IgD-negative memory B cell (primary cell): ENCODE results near the gene FLRT1. TPM values are rescaled to one million over a fixed set of nuclear protein-coding genes. Genes with fewer than 3 reads are reported as not detected.

Experiments used
- H3K27ac Mint-ChIP-seq, 3 donors: one replicate each; pipeline ENCODE4 v1.8.0; 2020 to 2022; ENCODE audit warnings: mild to moderate bottlenecking in 3 of 3, mixed read lengths in 3 of 3, moderate library complexity in 1 of 3
- H3K27me3 Mint-ChIP-seq: one replicate; pipeline ENCODE4 v1.8.0; 2021; ENCODE audit warnings: mixed read lengths
- H3K36me3 Mint-ChIP-seq: one replicate; pipeline ENCODE4 v1.8.0; 2020; ENCODE audit warnings: mild to moderate bottlenecking, mixed read lengths
- H3K4me1 Mint-ChIP-seq, 3 donors: one replicate each; pipeline ENCODE4 v1.8.0; 2020 to 2022; ENCODE audit warnings: mixed read lengths in 3 of 3, mild to moderate bottlenecking in 1 of 3
- H3K4me3 Mint-ChIP-seq, 4 donors: one replicate each; pipeline ENCODE4 v1.8.0; 2020 to 2022; ENCODE audit warnings: mild to moderate bottlenecking in 4 of 4, mixed read lengths in 4 of 4, moderate library complexity in 3 of 4
- H3K9me3 Mint-ChIP-seq, 3 donors: one replicate each; pipeline ENCODE4 v1.8.0; 2020 to 2021; ENCODE audit warnings: mixed read lengths in 3 of 3, mild to moderate bottlenecking in 1 of 3
- polyA plus RNA-seq: library from polyadenylated mRNA; unstranded; fragments of 300-500 nt; fragmentation: Illumina TruSeq; gene quantifications from one replicate; pipeline ENCODE4 v1.2.3, GENCODE V29; 2021

Gene FLRT1
- polyA plus RNA-seq, 1 donor from 2014 or later, result not detected

GRCh38 chr11:64058494-64058893, 22.8 kb downstream of the FLRT1 start:
- H3K27me3 Mint-ChIP-seq, result peaks cover 12% of the 10 kb centered on the region
- H3K9me3 Mint-ChIP-seq, result no peaks in the 10 kb centered on the region
- peaks cover 0 to 5% (median 5%) of the 10 kb centered on the region in 3 donors for H3K4me1 Mint-ChIP-seq
- no peaks in the 10 kb centered on the region for H3K36me3 Mint-ChIP-seq
- peak overlapping the region in 1 of 4 donors; percentile 82 for H3K4me3 Mint-ChIP-seq
- H3K27ac Mint-ChIP-seq, result no peak overlapping the region

- H3K27ac Mint-ChIP-seq, result no peak overlapping the region
- H3K9me3 Mint-ChIP-seq, result no peaks in the 10 kb centered on the region
- H3K4me3 Mint-ChIP-seq, result peak overlapping the region in 1 of 4 donors; percentile 28
- peaks cover 0 to 5% (median 5%) of the 10 kb centered on the region in 3 donors for H3K4me1 Mint-ChIP-seq
- peaks cover 12% of the 10 kb centered on the region for H3K27me3 Mint-ChIP-seq
- no peaks in the 10 kb centered on the region for H3K36me3 Mint-ChIP-seq
Measured at GRCh38 chr11:64059339-64060140, 23.8 kb downstream of the FLRT1 start.

- peaks cover 15% of the 10 kb centered on the region for H3K27me3 Mint-ChIP-seq
- peak overlapping the region; percentile 22 to 90 (median 74) for H3K4me3 Mint-ChIP-seq
- no peaks in the 10 kb centered on the region for H3K9me3 Mint-ChIP-seq
- peaks cover 0 to 5% (median 5%) of the 10 kb centered on the region in 3 donors for H3K4me1 Mint-ChIP-seq
- H3K27ac Mint-ChIP-seq, result no peak overlapping the region
- H3K36me3 Mint-ChIP-seq, result no peaks in the 10 kb centered on the region
Measured at GRCh38 chr11:64060263-64060860, 24.6 kb downstream of the FLRT1 start.

GRCh38 chr11:64060861-64061444, 25.2 kb downstream of the FLRT1 start:
- peaks cover 0 to 5% (median 5%) of the 10 kb centered on the region in 3 donors for H3K4me1 Mint-ChIP-seq
- peaks cover 15% of the 10 kb centered on the region for H3K27me3 Mint-ChIP-seq
- H3K36me3 Mint-ChIP-seq, result no peaks in the 10 kb centered on the region
- peak overlapping the region; percentile 41 to 90 (median 78) for H3K4me3 Mint-ChIP-seq
- H3K9me3 Mint-ChIP-seq, result no peaks in the 10 kb centered on the region
- no peak overlapping the region for H3K27ac Mint-ChIP-seq

- H3K9me3 Mint-ChIP-seq, result no peaks in the 10 kb centered on the region
- H3K36me3 Mint-ChIP-seq, result no peaks in the 10 kb centered on the region
- peak overlapping the region in 2 of 4 donors; percentile 77 to 83 for H3K4me3 Mint-ChIP-seq
- peaks cover 0 to 5% (median 5%) of the 10 kb centered on the region in 3 donors for H3K4me1 Mint-ChIP-seq
- no peak overlapping the region for H3K27ac Mint-ChIP-seq
- peaks cover 17% of the 10 kb centered on the region for H3K27me3 Mint-ChIP-seq
Measured at GRCh38 chr11:64062185-64063039, 26.7 kb downstream of the FLRT1 start.

- Mint-ChIP-seq H3K4me1 (peaks cover 0 to 5% (median 5%) of the 10 kb centered on the region in 3 donors), H3K36me3 (no peaks in the 10 kb centered on the region), H3K9me3 (no peaks in the 10 kb centered on the region), H3K27ac (no peak overlapping the region), H3K27me3 (peaks cover 17% of the 10 kb centered on the region), H3K4me3 (peak overlapping the region in 1 of 4 donors; percentile 5)
Measured at GRCh38 chr11:64063777-64064176, 28.0 kb downstream of the FLRT1 start.

- Mint-ChIP-seq H3K27me3 (peaks cover 17% of the 10 kb centered on the region), H3K27ac (no peak overlapping the region), H3K9me3 (no peaks in the 10 kb centered on the region), H3K36me3 (no peaks in the 10 kb centered on the region), H3K4me3 (no peak overlapping the region), H3K4me1 (peaks cover 0 to 5% (median 5%) of the 10 kb centered on the region in 3 donors)
Measured at GRCh38 chr11:64064374-64065140, 28.8 kb downstream of the FLRT1 start.

GRCh38 chr11:64065141-64065465, 29.4 kb downstream of the FLRT1 start:
- H3K27ac Mint-ChIP-seq, result no peak overlapping the region
- no peaks in the 10 kb centered on the region for H3K9me3 Mint-ChIP-seq
- H3K4me3 Mint-ChIP-seq, result no peak overlapping the region
- peaks cover 0 to 5% (median 5%) of the 10 kb centered on the region in 3 donors for H3K4me1 Mint-ChIP-seq
- peaks cover 17% of the 10 kb centered on the region for H3K27me3 Mint-ChIP-seq
- H3K36me3 Mint-ChIP-seq, result no peaks in the 10 kb centered on the region

- Mint-ChIP-seq H3K4me1 (peaks cover 0 to 5% (median 3%) of the 10 kb centered on the region in 3 donors), H3K27me3 (peaks cover 17% of the 10 kb centered on the region), H3K36me3 (no peaks in the 10 kb centered on the region), H3K4me3 (no peak overlapping the region), H3K27ac (no peak overlapping the region), H3K9me3 (no peaks in the 10 kb centered on the region)
Measured at GRCh38 chr11:64065712-64066111, 30.0 kb downstream of the FLRT1 start.

- no peak overlapping the region for H3K27ac Mint-ChIP-seq
- peaks cover 11% of the 10 kb centered on the region for H3K27me3 Mint-ChIP-seq
- H3K36me3 Mint-ChIP-seq, result no peaks in the 10 kb centered on the region
- H3K4me3 Mint-ChIP-seq, result no peak overlapping the region
- H3K4me1 Mint-ChIP-seq, result no peaks in the 10 kb centered on the region
- H3K9me3 Mint-ChIP-seq, result no peaks in the 10 kb centered on the region
Measured at GRCh38 chr11:64067230-64067993, 31.7 kb downstream of the FLRT1 start.

GRCh38 chr11:64068705-64069400, 33.1 kb downstream of the FLRT1 start:
- Mint-ChIP-seq H3K27ac (no peak overlapping the region), H3K36me3 (no peaks in the 10 kb centered on the region), H3K4me1 (no peaks in the 10 kb centered on the region), H3K9me3 (no peaks in the 10 kb centered on the region), H3K4me3 (no peak overlapping the region), H3K27me3 (peaks cover 5% of the 10 kb centered on the region)

GRCh38 chr11:64069401-64070313, 33.9 kb downstream of the FLRT1 start:
- Mint-ChIP-seq H3K4me3 (no peak overlapping the region), H3K36me3 (no peaks in the 10 kb centered on the region), H3K9me3 (no peaks in the 10 kb centered on the region), H3K27me3 (peaks cover 5% of the 10 kb centered on the region), H3K4me1 (peaks cover 0 to 2% (median 0%) of the 10 kb centered on the region in 3 donors), H3K27ac (no peak overlapping the region)
